Measurements from ENCODE around the gene SUN3.

GRCh38 chr7:48042636-48043035 is 13.7 kb upstream of the SUN3 start:
- TF ChIP-seq POLR2A (IDR thresholded peaks at IDR 0.05) (no peak), CTCF (IDR thresholded peaks at IDR 0.05) (no peak)
